H54 (cell line): ENCODE measurements around the gene CCDC110.

Experiments used
- DNase-seq: peaks from one replicate; pipeline ENCODE4 v3.0.0; 2011; ENCODE audit warnings: low spot score, mixed read lengths; ENCODE audit not compliant: insufficient read length
- FAIRE-seq: peaks from 3 replicates; lab custom pipeline; 2011; peaks lifted over from hg19 to GRCh38; lab: Jason Lieb, UNC
- POLR2A ChIP-seq: IDR thresholded peaks from 2 replicates; pipeline ENCODE4 v1.6.1; 2011; ENCODE audit warnings: low read depth, mild to moderate bottlenecking, low read length

CCDC110 gene

GRCh38 chr4:185424905-185425646 is 46.5 kb downstream of the CCDC110 start:
- DNase-seq (peak; percentile 5), FAIRE-seq (no peak)
- TF ChIP-seq POLR2A: no peak

- no peak for FAIRE-seq
- TF ChIP-seq POLR2A: no peak
- DNase-seq: no peak
Measured at GRCh38 chr4:185421366-185422124, 50.0 kb downstream of the CCDC110 start.

GRCh38 chr4:185416955-185417354 is 54.6 kb downstream of the CCDC110 start:
- TF ChIP-seq POLR2A: no peak
- FAIRE-seq (no peak), DNase-seq (no peak)

- TF ChIP-seq POLR2A: no peak
- no peak for DNase-seq
- no peak for FAIRE-seq
Measured at GRCh38 chr4:185412412-185412811, 59.1 kb downstream of the CCDC110 start.

- FAIRE-seq (no peak), DNase-seq (no peak)
Measured at GRCh38 chr4:185411849-185412248, 59.7 kb downstream of the CCDC110 start.

GRCh38 chr4:185408432-185408831 is 63.1 kb downstream of the CCDC110 start:
- no peak for TF ChIP-seq POLR2A
- no peak for DNase-seq
- FAIRE-seq: no peak

More at GRCh38 chr4:185411849-185412248, 59.7 kb downstream of the CCDC110 start:
- TF ChIP-seq POLR2A: no peak

GRCh38 chr4:185405296-185405999 is 66.1 kb downstream of the CCDC110 start:
- FAIRE-seq (no peak), DNase-seq (no peak)
- no peak for TF ChIP-seq POLR2A

- FAIRE-seq: no peak
- TF ChIP-seq POLR2A: no peak
- DNase-seq: no peak
Measured at GRCh38 chr4:185404031-185404430, 67.5 kb downstream of the CCDC110 start.

- no peak for TF ChIP-seq POLR2A
- FAIRE-seq: no peak
Measured at GRCh38 chr4:185399466-185399865, 72.1 kb downstream of the CCDC110 start.

GRCh38 chr4:185398618-185399017 is 72.9 kb downstream of the CCDC110 start:
- DNase-seq: no peak
- TF ChIP-seq POLR2A: no peak
- FAIRE-seq: no peak

More at GRCh38 chr4:185399466-185399865, 72.1 kb downstream of the CCDC110 start:
- DNase-seq: no peak

- FAIRE-seq (no peak), DNase-seq (no peak)
- peak; percentile 26; the same call in 1 of the 2 replicates for TF ChIP-seq POLR2A
Measured at GRCh38 chr4:185396724-185397385, 74.7 kb downstream of the CCDC110 start, which contains the start of gene ANKRD37. Gene ANKRD37, plus strand, starts transcription at chr4:185396841. Its CDS starts 83 bp downstream, at chr4:185396924.

- FAIRE-seq: no peak
- TF ChIP-seq POLR2A: peak; percentile 76
- DNase-seq: peak; percentile 71
Measured at GRCh38 chr4:185395956-185396723, 75.4 kb downstream of the CCDC110 start.
